GM12874 (cell line): ENCODE measurements around the gene GALR2.

Experiments used
- CTCF ChIP-seq: IDR thresholded peaks from 2 replicates; pipeline ENCODE4 v1.5.1; 2011; ENCODE audit warnings: low read depth, mild to moderate bottlenecking, control low read depth, low read length, moderate library complexity; ENCODE audit not compliant: insufficient read depth

The GALR2 gene

GRCh38 chr17:76076146-76076764 is 1.7 kb downstream of the GALR2 start:
- TF ChIP-seq CTCF: no peak

- TF ChIP-seq CTCF: no peak
Observed at GRCh38 chr17:76076765-76077583, 2.4 kb downstream of the GALR2 start.

DNA sequence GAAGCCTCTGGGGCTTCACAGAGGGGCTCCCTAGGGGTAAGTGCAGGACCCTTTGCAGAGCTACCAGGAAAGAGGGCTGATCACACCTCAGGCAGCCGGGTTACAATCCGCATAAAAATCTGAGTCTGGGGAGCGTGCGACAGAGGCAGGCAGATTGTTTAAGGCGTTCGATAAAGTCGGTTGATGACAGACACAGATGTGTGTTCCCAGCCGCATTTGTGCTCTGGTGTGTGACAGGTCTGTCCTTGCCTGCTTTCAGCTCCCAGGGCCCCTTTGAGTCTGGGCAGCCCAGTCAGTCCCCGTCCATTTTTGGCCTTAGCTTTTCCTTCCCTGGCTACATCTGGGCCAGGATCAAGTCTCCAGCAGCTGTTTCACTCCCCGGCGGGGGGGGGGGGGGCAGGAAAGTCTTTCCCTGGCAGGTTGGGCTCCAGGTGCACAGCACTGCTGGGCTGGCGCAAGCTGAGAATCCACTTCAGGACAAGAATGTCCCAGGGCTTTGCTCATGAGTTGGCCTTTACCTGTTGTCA is 3.1 kb downstream of the GALR2 start:
- TF ChIP-seq CTCF: no peak

GRCh38 chr17:76078860-76079534 is 4.4 kb downstream of the GALR2 start, which contains the start of gene ZACN:
Gene ZACN, plus strand, starts transcription at chr17:76079182. Its CDS starts 83 bp downstream, at chr17:76079265.
- TF ChIP-seq CTCF: no peak

DNA sequence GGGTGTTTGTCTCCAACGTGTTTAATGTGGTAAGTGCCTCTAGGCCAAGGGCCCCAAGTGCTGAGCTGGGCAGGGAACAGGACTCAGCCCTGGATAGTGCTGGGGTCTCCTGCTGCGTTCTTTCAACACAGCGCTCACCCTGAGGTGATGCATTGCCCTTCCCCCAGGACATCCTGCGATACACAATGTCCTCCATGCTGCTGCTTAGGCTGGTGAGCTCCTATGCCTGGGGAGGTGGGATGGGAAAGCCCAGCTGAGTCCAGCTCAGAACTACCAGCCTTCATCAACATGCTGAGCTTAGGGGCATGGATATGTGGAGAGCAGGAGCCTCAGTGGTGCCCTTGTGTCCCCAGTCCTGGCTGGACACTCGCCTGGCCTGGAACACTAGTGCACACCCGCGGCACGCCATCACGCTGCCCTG is 5.0 kb downstream of the GALR2 start:
- TF ChIP-seq CTCF: no peak

DNA sequence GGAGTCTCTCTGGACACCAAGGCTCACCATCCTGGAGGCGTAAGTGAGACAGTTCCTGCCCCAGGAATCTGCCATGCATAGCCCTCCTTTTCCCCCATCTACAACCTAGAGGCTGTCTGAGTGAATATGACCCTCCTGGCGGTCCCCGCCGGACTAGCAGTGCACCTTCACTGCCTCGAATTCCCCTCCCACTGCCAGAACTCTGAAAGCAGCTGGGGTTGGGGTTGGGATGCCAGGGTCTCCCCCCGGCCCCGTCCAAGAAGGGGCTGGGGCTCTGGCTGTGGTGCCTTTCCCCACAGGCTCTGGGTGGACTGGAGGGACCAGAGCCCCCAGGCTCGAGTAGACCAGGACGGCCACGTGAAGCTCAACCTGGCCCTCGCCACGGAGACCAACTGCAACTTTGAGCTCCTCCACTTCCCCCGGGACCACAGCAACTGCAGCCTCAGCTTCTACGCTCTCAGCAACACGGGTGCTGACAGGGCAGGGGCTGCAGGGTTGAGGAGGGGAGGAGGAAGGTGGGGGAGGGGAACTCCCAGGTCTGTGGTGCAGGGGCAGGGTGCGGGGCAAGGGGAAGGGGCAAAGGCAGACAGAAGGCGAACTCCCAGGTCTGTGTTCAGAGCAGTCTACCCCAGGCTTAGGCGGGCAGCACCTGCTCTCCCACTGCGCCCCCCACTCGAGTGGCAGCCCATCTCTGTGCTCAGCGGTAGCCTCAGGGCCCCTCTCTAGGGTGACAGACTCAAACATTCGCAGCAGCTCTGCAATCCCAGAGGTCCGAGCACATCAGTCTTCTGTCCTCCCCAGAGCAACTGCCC is 5.6 kb downstream of the GALR2 start:
- TF ChIP-seq CTCF: no peak
